Upper lobe of left lung (tissue), 4 donors: ENCODE results near the gene MCF2L.

Experiments used
- EP300 ChIP-seq, 4 donors: sonication (generic); formaldehyde crosslinking; IDR thresholded peaks; one replicate each; pipeline ENCODE4 v1.5.1; 2017; ENCODE audit warnings: antibody characterized with exemption in 4 of 4, control low read depth in 2 of 4
- POLR2A ChIP-seq, 4 donors: fragments of 450-650 bp; IDR thresholded peaks; one replicate each; pipeline ENCODE4 v1.5.1; 2016 to 2017; ENCODE audit warnings: antibody characterized with exemption in 4 of 4, mild to moderate bottlenecking in 2 of 4
- POLR2AphosphoS5 ChIP-seq, 2 donors: sonication (generic); formaldehyde crosslinking; IDR thresholded peaks; one replicate each; pipeline ENCODE4 v1.5.1; 2017; ENCODE audit warnings: antibody characterized with exemption in 2 of 2
- TF ChIP-seq, protein P1 (sequence below), 6 experiments: fragments of 450-650 bp in 4 of 6; fragments of 200-600 bp in 2 of 6; sonication (generic) in 2 of 6; IDR thresholded peaks; one replicate each; pipeline ENCODE4 v1.5.1; 2016 to 2019; ENCODE audit warnings: antibody characterized with exemption in 6 of 6

DNA sequence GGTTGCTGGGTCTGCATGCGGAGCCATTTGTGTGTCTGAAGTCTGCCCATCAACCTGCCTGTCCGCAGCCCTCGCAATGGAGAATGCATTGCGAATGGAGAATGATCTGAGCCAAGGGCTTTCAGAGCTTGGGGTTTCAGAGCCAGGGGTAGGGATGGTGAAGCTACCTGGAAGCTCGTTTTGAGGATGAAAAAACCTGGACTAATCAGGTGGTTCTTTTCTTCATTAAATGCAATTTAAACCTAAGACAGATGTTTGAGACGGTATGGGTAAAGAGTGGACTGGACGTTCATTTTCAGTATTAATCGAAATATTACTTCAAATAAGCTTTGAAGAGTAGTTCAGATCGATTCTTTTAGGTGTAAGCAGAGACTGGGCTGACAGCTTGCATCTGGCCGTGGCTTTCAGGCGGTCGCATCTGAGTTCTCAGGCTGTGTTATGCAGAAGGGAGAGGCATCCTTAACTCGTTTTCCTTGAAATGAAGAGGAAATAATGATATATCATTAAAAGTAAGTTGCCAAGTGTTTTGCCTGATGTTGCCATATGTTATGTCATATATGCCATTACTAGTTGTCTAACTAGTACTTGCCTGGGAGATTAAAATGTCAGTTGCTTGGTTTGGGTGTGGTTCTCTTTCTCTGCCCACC lies 801 bp downstream of the MCF2L start:
- TF ChIP-seq POLR2AphosphoS5 (IDR thresholded peaks at IDR 0.05) (no peak), POLR2A (IDR thresholded peaks at IDR 0.05) (no peak), EP300 (IDR thresholded peaks at IDR 0.05) (no peak)
- TF ChIP-seq, protein P1, sequence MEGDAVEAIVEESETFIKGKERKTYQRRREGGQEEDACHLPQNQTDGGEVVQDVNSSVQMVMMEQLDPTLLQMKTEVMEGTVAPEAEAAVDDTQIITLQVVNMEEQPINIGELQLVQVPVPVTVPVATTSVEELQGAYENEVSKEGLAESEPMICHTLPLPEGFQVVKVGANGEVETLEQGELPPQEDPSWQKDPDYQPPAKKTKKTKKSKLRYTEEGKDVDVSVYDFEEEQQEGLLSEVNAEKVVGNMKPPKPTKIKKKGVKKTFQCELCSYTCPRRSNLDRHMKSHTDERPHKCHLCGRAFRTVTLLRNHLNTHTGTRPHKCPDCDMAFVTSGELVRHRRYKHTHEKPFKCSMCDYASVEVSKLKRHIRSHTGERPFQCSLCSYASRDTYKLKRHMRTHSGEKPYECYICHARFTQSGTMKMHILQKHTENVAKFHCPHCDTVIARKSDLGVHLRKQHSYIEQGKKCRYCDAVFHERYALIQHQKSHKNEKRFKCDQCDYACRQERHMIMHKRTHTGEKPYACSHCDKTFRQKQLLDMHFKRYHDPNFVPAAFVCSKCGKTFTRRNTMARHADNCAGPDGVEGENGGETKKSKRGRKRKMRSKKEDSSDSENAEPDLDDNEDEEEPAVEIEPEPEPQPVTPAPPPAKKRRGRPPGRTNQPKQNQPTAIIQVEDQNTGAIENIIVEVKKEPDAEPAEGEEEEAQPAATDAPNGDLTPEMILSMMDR (IDR thresholded peaks at IDR 0.05), result no peak
